Measurements from ENCODE around the gene PYGB. TPM values are rescaled to one million over a fixed set of nuclear protein-coding genes. Genes with fewer than 3 reads are reported as not detected.

The PYGB gene
- total RNA-seq, 1 experiment from 2014 or later: 78.9 TPM

DNA sequence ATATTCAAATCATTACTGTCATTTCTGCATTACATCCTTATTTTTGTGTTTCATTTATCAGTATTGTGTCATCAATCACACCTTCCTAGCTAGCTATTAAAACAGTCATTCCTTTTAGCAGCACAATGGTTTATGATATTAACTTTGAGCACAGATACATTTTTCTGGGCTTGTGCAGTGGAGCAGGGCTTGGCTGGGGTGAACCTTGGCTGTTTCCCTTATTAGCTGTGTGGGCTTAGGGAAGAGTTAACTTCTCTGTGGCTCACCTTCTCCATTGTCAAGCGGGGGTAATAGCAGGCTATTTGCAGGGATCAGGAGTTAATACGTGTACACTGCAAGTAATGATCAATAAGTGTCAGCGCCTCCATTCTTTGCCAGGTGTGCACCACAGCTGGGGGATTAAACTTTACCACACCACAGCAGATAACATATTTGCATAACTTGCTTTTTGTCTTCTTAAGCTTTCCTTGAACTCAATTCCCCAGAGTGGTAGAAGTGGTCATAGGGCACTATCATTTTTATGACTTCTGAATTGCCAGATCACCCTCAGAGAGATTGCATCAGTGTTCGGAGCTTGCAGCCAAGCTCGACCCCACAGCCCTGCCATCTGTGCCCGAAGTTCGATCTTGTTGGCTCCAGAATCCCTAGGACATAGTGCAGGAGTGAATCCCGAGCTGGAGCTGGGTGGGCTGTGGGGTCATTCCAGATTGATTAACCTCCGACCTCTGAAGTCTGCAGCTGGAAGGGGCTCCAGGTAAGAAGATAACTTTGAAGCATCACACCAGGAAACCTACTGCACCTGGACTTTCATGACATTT lies 1.5 kb upstream of the PYGB start:
- H3K27ac Mint-ChIP-seq (ENCODE audit: unreplicated experiment): peak overlapping the region; percentile 79
- TSS peak; percentile 58 for BruUV-seq (replicated peaks)
- H3K36me3 Mint-ChIP-seq (ENCODE audit: insufficient read depth, unreplicated experiment): peaks cover 15% of the 10 kb centered on the region
- CTCF ChIA-PET: interaction anchor here (0.6 to 2.5 kb wide), 9 partner anchors 11 to 253 kb away, joined by 3 to 23 read pairs (median 5); no protein-coding TSS in a partner anchor
- Histone ChIP-seq H3K36me3 (ENCODE audit: control insufficient read depth, insufficient read depth, low read length) (no peaks in the 10 kb centered on the region), H3K27me3 (replicated peaks; ENCODE audit: control insufficient read depth, insufficient read depth, low read length) (no peaks in the 10 kb centered on the region), H3K4me3 (ENCODE audit: low read depth, low read length) (peak overlapping the region; percentile 91), H3K9me3 (no peaks in the 10 kb centered on the region), H3K4me1 (peaks cover 18% of the 10 kb centered on the region)
- no peaks in the 10 kb centered on the region for H3K27me3 Mint-ChIP-seq (ENCODE audit: insufficient read depth, unreplicated experiment)
- POLR2A ChIA-PET: interaction anchor here (1.5 to 2.0 kb wide), 4 partner anchors 13 to 161 kb away, joined by 6 to 18 read pairs (median 7); partner anchors contain the start of genes ENTPD6 and GINS1
- DNase-seq: no peak
- H3K4me1 Mint-ChIP-seq (ENCODE audit: low read depth, unreplicated experiment): peaks cover 23% of the 10 kb centered on the region
- H3K9me3 Mint-ChIP-seq (ENCODE audit: unreplicated experiment): no peaks in the 10 kb centered on the region
- no peak for TF ChIP-seq CTCF (IDR thresholded peaks at IDR 0.05; ENCODE audit: insufficient read depth in 1 of 2, low read depth in 1 of 2, low read length in 1 of 2, severe bottlenecking in 1 of 2, unreplicated experiment in 1 of 2)
- intact Hi-C loops (cut with micrococcal nuclease; ENCODE audit: unreplicated experiment): loop anchor here (5.0 to 10.0 kb wide), 3 partner anchors 66 to 254 kb away; partner anchors contain the start of gene APMAP
- peak overlapping the region; percentile 91 for H3K4me3 Mint-ChIP-seq (ENCODE audit: unreplicated experiment)

- peak; percentile 83 for DNase-seq
- no peaks in the 10 kb centered on the region for H3K9me3 ChIP-seq
- POLR2A ChIA-PET: interaction anchor here (0.7 to 2.0 kb wide), 7 partner anchors 14 to 182 kb away, joined by 3 to 18 read pairs (median 6); partner anchors contain the start of genes ENTPD6 and GINS1
- no peaks in the 10 kb centered on the region for H3K9me3 Mint-ChIP-seq (ENCODE audit: unreplicated experiment)
- CTCF ChIA-PET: interaction anchor here (0.6 to 2.5 kb wide), 13 partner anchors 12 to 254 kb away, joined by 3 to 23 read pairs (median 5); partner anchors contain the start of genes APMAP and ENTPD6
- peak overlapping the region; percentile 79 for H3K27ac Mint-ChIP-seq (ENCODE audit: unreplicated experiment)
- TF ChIP-seq CTCF (IDR thresholded peaks at IDR 0.05; ENCODE audit: insufficient read depth in 1 of 2, low read depth in 1 of 2, low read length in 1 of 2, severe bottlenecking in 1 of 2, unreplicated experiment in 1 of 2): peak; percentile 59 to 91
- intact Hi-C loops (cut with micrococcal nuclease; ENCODE audit: unreplicated experiment): loop anchor here (1.0 to 10.0 kb wide), 6 partner anchors 13 to 255 kb away; partner anchors contain the start of genes APMAP and ENTPD6
- BruUV-seq (replicated peaks): no TSS peak
- H3K27me3 ChIP-seq (replicated peaks; ENCODE audit: control insufficient read depth, insufficient read depth, low read length): no peaks in the 10 kb centered on the region
- peak overlapping the region; percentile 91 for H3K4me3 ChIP-seq (ENCODE audit: low read depth, low read length)
- no peaks in the 10 kb centered on the region for H3K36me3 ChIP-seq (ENCODE audit: control insufficient read depth, insufficient read depth, low read length)
- peaks cover 19% of the 10 kb centered on the region for H3K4me1 ChIP-seq
- H3K4me3 Mint-ChIP-seq (ENCODE audit: unreplicated experiment): peak overlapping the region; percentile 91
- H3K36me3 Mint-ChIP-seq (ENCODE audit: insufficient read depth, unreplicated experiment): peaks cover 17% of the 10 kb centered on the region
- H3K27me3 Mint-ChIP-seq (ENCODE audit: insufficient read depth, unreplicated experiment): no peaks in the 10 kb centered on the region
- H3K4me1 Mint-ChIP-seq (ENCODE audit: low read depth, unreplicated experiment): peaks cover 17% of the 10 kb centered on the region
These were observed 826 bp upstream of the PYGB start for GRCh38 chr20:25247000-25247517.

GRCh38 chr20:25247518-25247955 lies 348 bp upstream of the PYGB start:
- H3K4me1 Mint-ChIP-seq (ENCODE audit: low read depth, unreplicated experiment): peaks cover 15% of the 10 kb centered on the region
- intact Hi-C loops (cut with micrococcal nuclease; ENCODE audit: unreplicated experiment): loop anchor here (1.0 to 10.0 kb wide), 6 partner anchors 13 to 255 kb away; partner anchors contain the start of genes APMAP and ENTPD6
- no peaks in the 10 kb centered on the region for H3K9me3 Mint-ChIP-seq (ENCODE audit: unreplicated experiment)
- peak overlapping the region; percentile 91 for H3K4me3 Mint-ChIP-seq (ENCODE audit: unreplicated experiment)
- Histone ChIP-seq H3K4me1 (peaks cover 24% of the 10 kb centered on the region), H3K27me3 (replicated peaks; ENCODE audit: control insufficient read depth, insufficient read depth, low read length) (no peaks in the 10 kb centered on the region), H3K4me3 (ENCODE audit: low read depth, low read length) (peak overlapping the region; percentile 91), H3K9me3 (no peaks in the 10 kb centered on the region), H3K36me3 (ENCODE audit: control insufficient read depth, insufficient read depth, low read length) (no peaks in the 10 kb centered on the region)
- CTCF ChIA-PET: interaction anchor here (0.7 to 2.5 kb wide), 13 partner anchors 9 to 255 kb away, joined by 3 to 23 read pairs (median 5); partner anchors contain the start of genes APMAP and ENTPD6
- POLR2A ChIA-PET: interaction anchor here (0.7 to 2.0 kb wide), 8 partner anchors 14 to 182 kb away, joined by 3 to 18 read pairs (median 6); partner anchors contain the start of genes ENTPD6 and GINS1
- no peak for TF ChIP-seq CTCF (IDR thresholded peaks at IDR 0.05; ENCODE audit: insufficient read depth in 1 of 2, low read depth in 1 of 2, low read length in 1 of 2, severe bottlenecking in 1 of 2, unreplicated experiment in 1 of 2)
- DNase-seq: peak in 1 of 2 experiments; percentile 73
- no TSS peak for BruUV-seq (replicated peaks)
- H3K36me3 Mint-ChIP-seq (ENCODE audit: insufficient read depth, unreplicated experiment): peaks cover 22% of the 10 kb centered on the region
- H3K27me3 Mint-ChIP-seq (ENCODE audit: insufficient read depth, unreplicated experiment): no peaks in the 10 kb centered on the region
- peak overlapping the region; percentile 79 for H3K27ac Mint-ChIP-seq (ENCODE audit: unreplicated experiment)

Measured in Caco-2 (cell line).